Activated T-cell treated with anti-CD3 and anti-CD28 coated beads, Interleukin-2, amount 50 U/mL, for 72 hours (primary cell): ENCODE measurements around the gene FAM131A. TPM values are rescaled to one million over a fixed set of nuclear protein-coding genes. Genes with fewer than 3 reads are reported as not detected.

ENCODE experiments used
- ATAC-seq, 2 donors: fragments of 150-1000 bp; cut with Tn5 transposase; replicated peaks in 1 of 2; 2 replicates each; pipeline ENCODE4 v1.10.0; 2021; ENCODE audit warnings: moderate library complexity in 2 of 2, mild to moderate bottlenecking in 1 of 2
- DNase-seq, 2 donors: peaks; one replicate each; pipeline ENCODE4 v3.0.0; 2021 to 2022; ENCODE audit warnings: mixed read lengths in 1 of 2
- H3K27ac Mint-ChIP-seq: one replicate; pipeline ENCODE4 v1.8.0; 2022; ENCODE audit warnings: mild to moderate bottlenecking, moderate library complexity, mixed read lengths
- H3K27me3 Mint-ChIP-seq: one replicate; pipeline ENCODE4 v1.8.0; 2022; ENCODE audit warnings: low read depth, mixed read lengths
- H3K36me3 Mint-ChIP-seq, 2 donors: one replicate each; pipeline ENCODE4 v1.8.0; 2022; ENCODE audit warnings: mixed read lengths in 2 of 2, mild to moderate bottlenecking in 1 of 2; ENCODE audit not compliant: insufficient read depth in 2 of 2
- H3K4me1 Mint-ChIP-seq: one replicate; pipeline ENCODE4 v1.8.0; 2022; ENCODE audit warnings: low read depth, mixed read lengths
- H3K4me3 Mint-ChIP-seq, 2 donors: one replicate each; pipeline ENCODE4 v1.8.0; 2022; ENCODE audit warnings: mild to moderate bottlenecking in 2 of 2, mixed read lengths in 2 of 2, moderate library complexity in 2 of 2
- H3K9me3 Mint-ChIP-seq, 2 donors: one replicate each; pipeline ENCODE4 v1.8.0; 2022; ENCODE audit warnings: mixed read lengths in 2 of 2
- total RNA-seq, 2 donors: library from RNA; stranded (reverse); gene quantifications; one replicate each; pipeline ENCODE4 v1.2.3, GENCODE V29; 2022

Gene FAM131A
- total RNA-seq, 2 donors from 2014 or later, result 6.6 to 7.6 TPM

DNA sequence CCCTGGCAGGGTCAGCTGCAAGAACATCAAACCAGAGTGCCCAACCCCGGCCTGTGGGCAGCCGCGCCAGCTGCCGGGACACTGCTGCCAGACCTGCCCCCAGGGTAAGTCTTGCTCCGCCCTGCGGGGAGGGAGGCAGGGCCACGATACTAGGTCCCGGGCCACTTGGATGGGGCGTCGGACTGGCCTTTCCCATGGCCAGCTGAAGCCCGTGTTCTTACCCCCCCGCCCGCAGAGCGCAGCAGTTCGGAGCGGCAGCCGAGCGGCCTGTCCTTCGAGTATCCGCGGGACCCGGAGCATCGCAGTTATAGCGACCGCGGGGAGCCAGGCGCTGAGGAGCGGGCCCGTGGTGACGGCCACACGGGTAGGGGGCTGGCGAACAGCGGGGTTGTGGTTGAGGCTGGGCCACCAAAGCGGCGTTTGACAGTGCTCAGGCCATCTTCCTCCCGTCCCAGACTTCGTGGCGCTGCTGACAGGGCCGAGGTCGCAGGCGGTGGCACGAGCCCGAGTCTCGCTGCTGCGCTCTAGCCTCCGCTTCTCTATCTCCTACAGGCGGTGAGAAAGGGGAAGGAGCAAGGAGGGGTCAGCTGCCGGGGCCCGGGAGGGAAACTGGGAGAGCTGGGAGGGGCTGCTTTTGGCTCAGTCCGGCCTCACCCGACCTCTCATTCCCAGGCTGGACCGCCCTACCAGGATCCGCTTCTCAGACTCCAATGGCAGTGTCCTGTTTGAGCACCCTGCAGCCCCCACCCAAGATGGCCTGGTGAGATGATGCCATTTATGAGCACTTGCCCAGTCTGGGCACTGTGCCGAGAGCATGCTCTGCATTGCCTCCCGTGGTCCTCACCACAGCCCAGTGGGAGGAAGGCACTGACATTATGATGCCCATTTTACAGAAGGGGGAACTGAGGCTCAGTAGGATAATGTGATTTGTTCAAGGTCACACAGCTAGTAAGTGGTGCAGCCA, 44.1 kb downstream of the FAM131A start:
- H3K36me3 Mint-ChIP-seq, result peaks cover 0 to 4% of the 10 kb centered on the region in 2 donors
- H3K27me3 Mint-ChIP-seq, result peaks cover 47% of the 10 kb centered on the region
- DNase-seq, result peak in 1 of 2 donors; percentile 16
- peak; percentile 33 for ATAC-seq
- no peak overlapping the region for H3K27ac Mint-ChIP-seq
- H3K4me3 Mint-ChIP-seq, result peak overlapping the region; percentile 71 to 73
- no peaks in the 10 kb centered on the region for H3K4me1 Mint-ChIP-seq
- H3K9me3 Mint-ChIP-seq, result no peaks in the 10 kb centered on the region

DNA sequence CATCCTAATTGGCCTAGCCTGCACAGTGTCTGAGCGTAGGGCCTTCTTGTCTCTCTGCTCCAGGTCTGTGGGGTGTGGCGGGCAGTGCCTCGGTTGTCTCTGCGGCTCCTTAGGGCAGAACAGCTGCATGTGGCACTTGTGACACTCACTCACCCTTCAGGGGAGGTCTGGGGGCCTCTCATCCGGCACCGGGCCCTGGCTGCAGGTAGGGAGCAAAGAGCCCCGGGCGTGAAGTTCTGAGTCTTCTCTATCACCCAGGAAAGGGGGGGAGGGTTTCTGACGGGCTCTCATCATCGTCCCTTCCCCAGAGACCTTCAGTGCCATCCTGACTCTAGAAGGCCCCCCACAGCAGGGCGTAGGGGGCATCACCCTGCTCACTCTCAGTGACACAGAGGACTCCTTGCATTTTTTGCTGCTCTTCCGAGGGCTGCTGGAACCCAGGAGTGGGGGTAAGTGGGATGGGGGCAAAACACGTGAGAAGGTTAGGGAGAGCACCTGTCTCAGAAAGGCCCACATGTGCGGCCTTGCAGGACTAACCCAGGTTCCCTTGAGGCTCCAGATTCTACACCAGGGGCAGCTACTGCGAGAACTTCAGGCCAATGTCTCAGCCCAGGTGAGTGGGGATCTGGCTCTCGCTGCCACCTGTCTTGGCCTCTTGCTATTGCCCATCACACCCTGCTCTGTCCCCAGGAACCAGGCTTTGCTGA, 45.1 kb downstream of the FAM131A start:
- DNase-seq, result no peak

DNA sequence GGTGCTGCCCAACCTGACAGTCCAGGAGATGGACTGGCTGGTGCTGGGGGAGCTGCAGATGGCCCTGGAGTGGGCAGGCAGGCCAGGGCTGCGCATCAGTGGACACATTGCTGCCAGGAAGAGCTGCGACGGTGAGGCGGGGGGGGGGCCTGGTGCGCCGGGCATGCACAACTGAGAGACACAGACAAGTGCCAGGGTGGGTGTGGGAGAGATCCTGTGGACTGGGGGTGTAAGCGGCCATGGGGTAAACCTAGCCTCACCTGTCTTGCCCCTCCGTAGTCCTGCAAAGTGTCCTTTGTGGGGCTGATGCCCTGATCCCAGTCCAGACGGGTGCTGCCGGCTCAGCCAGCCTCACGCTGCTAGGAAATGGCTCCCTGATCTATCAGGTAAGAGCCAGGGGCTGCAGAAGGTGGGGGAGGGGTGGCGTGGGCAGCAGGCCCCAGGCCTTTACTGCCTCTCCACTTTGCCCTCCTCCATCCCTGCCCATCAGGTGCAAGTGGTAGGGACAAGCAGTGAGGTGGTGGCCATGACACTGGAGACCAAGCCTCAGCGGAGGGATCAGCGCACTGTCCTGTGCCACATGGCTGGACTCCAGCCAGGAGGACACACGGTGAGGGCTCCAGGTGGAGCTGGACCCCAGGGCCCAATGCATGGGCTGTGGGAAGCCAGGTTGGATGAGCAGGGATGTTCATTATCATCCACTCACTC, 45.8 kb downstream of the FAM131A start:
- H3K4me1 Mint-ChIP-seq, result no peaks in the 10 kb centered on the region
- DNase-seq, result no peak
- no peaks in the 10 kb centered on the region for H3K9me3 Mint-ChIP-seq
- H3K36me3 Mint-ChIP-seq, result peaks cover 0 to 4% of the 10 kb centered on the region in 2 donors
- no peak for ATAC-seq
- H3K4me3 Mint-ChIP-seq, result no peak overlapping the region
- peaks cover 32% of the 10 kb centered on the region for H3K27me3 Mint-ChIP-seq
- H3K27ac Mint-ChIP-seq, result no peak overlapping the region

More for the DNA sequence above, 45.1 kb downstream of the FAM131A start:
- peaks cover 0 to 4% of the 10 kb centered on the region in 2 donors for H3K36me3 Mint-ChIP-seq
- H3K9me3 Mint-ChIP-seq, result no peaks in the 10 kb centered on the region
- no peak overlapping the region for H3K27ac Mint-ChIP-seq
- H3K4me3 Mint-ChIP-seq, result no peak overlapping the region
- peaks cover 37% of the 10 kb centered on the region for H3K27me3 Mint-ChIP-seq
- ATAC-seq, result no peak
- H3K4me1 Mint-ChIP-seq, result no peaks in the 10 kb centered on the region

DNA sequence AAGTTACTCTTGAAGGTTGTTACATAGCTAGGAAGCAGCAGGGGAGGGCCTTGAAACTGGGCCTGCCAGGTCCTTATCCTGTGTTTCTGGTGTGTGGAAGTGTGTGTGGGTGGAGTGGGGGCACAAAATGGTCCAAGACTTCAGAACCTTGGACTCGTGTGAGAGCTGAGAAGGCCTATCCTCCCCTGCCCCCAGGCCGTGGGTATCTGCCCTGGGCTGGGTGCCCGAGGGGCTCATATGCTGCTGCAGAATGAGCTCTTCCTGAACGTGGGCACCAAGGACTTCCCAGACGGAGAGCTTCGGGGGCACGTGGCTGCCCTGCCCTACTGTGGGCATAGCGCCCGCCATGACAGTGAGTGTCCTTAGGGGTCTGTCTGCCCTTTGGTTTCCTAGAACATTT, 46.9 kb downstream of the FAM131A start:
- Mint-ChIP-seq H3K9me3 (no peaks in the 10 kb centered on the region), H3K27ac (no peak overlapping the region), H3K4me1 (no peaks in the 10 kb centered on the region), H3K27me3 (peaks cover 24% of the 10 kb centered on the region), H3K36me3 (peaks cover 0 to 3% of the 10 kb centered on the region in 2 donors), H3K4me3 (no peak overlapping the region)
- DNase-seq (no peak), ATAC-seq (no peak)

DNA sequence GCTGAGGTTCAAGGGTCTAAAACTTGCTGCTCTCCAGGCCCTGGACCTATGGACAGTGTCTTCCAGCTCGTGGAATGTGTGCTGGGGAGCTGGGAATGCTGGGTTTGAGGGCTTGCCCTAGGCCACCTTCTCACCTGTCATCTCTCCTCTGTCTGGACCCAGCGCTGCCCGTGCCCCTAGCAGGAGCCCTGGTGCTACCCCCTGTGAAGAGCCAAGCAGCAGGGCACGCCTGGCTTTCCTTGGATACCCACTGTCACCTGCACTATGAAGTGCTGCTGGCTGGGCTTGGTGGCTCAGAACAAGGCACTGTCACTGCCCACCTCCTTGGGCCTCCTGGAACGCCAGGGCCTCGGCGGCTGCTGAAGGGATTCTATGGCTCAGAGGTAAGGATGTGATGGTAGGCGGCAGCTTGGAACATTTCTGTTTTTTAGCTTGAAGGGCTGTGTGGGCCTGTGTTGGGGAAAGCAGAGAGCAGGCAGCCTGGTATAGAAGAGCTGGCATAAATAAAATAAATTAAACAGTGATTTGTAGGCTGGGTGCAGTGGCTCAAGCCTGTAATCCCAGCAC, 47.5 kb downstream of the FAM131A start:
- peaks cover 21% of the 10 kb centered on the region for H3K27me3 Mint-ChIP-seq
- peaks cover 0 to 3% of the 10 kb centered on the region in 2 donors for H3K36me3 Mint-ChIP-seq
- DNase-seq, result no peak
- ATAC-seq, result no peak
- H3K9me3 Mint-ChIP-seq, result no peaks in the 10 kb centered on the region
- no peak overlapping the region for H3K27ac Mint-ChIP-seq
- H3K4me1 Mint-ChIP-seq, result no peaks in the 10 kb centered on the region
- H3K4me3 Mint-ChIP-seq, result no peak overlapping the region

DNA sequence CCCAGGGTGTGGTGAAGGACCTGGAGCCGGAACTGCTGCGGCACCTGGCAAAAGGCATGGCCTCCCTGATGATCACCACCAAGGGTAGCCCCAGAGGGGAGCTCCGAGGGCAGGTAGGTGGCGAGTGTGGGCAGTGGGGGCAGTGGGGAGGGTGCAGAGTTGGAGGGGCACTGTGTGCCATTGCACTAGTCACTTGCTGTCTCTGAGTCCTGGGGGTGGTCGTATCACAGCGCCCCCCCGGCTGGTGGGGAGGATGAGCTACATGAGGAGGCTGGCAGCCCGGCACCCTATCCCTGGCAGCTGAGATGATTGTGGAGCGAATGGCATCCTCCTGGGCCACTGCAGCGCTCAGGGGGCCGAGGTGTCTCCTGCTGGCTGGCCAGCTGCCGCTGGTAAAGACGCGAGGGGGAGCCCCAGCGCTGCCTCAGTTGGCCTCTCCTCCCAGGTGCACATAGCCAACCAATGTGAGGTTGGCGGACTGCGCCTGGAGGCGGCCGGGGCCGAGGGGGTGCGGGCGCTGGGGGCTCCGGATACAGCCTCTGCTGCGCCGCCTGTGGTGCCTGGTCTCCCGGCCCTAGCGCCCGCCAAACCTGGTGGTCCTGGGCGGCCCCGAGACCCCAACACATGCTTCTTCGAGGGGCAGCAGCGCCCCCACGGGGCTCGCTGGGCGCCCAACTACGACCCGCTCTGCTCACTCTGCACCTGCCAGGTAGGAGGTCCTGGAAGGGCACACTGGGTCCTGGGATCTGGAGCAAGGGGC, 48.8 kb downstream of the FAM131A start:
- ATAC-seq (no peak), DNase-seq (no peak)
- Mint-ChIP-seq H3K9me3 (no peaks in the 10 kb centered on the region), H3K4me1 (no peaks in the 10 kb centered on the region), H3K27ac (no peak overlapping the region), H3K4me3 (no peak overlapping the region), H3K36me3 (no peaks in the 10 kb centered on the region), H3K27me3 (peaks cover 33% of the 10 kb centered on the region)

DNA sequence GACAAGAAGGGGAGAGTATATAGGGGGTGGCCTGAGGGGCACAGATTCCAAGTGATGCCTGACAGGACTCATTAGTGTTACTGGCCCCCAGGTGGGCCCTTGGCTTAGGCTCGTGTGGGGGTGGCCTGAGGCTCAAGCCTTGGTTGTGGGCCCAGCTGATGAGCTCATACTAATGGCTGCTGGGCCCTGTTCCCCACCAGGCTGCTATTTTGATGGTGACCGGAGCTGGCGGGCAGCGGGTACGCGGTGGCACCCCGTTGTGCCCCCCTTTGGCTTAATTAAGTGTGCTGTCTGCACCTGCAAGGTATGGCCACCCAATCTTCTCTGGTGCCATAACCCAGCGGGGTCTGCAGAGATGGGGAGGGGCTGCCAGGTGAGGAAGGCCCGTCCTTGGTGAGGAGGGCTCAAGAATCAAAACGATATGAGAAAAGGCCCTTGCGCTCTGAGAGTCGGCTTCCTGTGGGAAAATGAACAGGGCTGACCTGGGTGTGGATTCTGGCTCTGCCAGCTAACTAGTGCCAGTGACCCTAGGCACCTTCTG, 49.8 kb downstream of the FAM131A start:
- no peak for ATAC-seq
- no peak for DNase-seq
- peaks cover 40% of the 10 kb centered on the region for H3K27me3 Mint-ChIP-seq
- no peaks in the 10 kb centered on the region for H3K9me3 Mint-ChIP-seq
- H3K4me1 Mint-ChIP-seq, result no peaks in the 10 kb centered on the region
- no peak overlapping the region for H3K27ac Mint-ChIP-seq
- no peak overlapping the region for H3K4me3 Mint-ChIP-seq
- no peaks in the 10 kb centered on the region for H3K36me3 Mint-ChIP-seq

DNA sequence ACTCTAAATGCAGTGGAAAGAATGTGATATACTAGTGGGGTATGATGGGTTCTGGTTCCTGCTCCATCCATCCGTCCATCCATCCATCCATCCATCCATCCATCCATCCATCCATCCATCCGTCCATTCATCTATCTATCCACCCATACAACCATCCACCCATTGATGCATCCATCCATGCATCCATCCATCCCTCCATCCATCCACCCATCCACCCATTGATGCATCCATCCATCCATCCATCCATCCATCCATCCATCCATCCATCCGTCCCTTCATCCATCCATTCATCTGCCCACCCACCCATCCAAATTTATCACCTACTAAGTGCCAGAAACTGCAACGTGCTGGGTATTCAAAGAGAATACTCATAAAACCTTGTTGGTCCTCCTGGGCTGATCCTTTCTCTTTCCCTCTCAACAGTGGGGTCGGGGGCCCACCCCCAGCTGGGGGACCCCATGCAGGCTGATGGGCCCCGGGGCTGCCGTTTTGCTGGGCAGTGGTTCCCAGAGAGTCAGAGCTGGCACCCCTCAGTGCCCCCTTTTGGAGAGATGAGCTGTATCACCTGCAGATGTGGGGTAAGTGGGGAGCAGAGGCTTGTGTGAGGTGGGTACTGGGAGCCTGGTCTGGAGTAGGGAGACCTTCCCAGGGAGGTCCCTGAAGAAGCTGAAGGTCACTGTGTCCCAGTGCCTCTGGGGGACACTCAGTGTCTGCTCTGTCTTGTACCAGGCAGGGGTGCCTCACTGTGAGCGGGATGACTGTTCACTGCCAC, 51.0 kb downstream of the FAM131A start:
- Mint-ChIP-seq H3K36me3 (no peaks in the 10 kb centered on the region), H3K27ac (no peak overlapping the region), H3K4me3 (no peak overlapping the region), H3K27me3 (peaks cover 33% of the 10 kb centered on the region), H3K9me3 (no peaks in the 10 kb centered on the region), H3K4me1 (no peaks in the 10 kb centered on the region)
- DNase-seq (no peak), ATAC-seq (no peak)

DNA sequence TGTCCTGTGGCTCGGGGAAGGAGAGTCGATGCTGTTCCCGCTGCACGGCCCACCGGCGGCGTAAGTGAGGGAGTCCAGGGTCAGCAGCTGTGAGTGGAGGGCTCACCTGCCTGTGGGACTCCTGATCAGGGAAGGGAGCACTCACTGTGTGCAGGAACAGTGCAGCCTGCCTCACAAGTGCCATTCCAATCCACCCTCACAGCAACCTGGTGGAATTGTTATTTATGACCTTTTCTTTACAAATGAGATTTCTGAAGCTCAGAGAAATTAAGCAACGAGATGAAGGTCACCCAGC, 51.5 kb downstream of the FAM131A start:
- H3K4me3 Mint-ChIP-seq, result no peak overlapping the region
- ATAC-seq (no peak), DNase-seq (no peak)
- H3K4me1 Mint-ChIP-seq, result no peaks in the 10 kb centered on the region
- H3K27ac Mint-ChIP-seq, result no peak overlapping the region
- peaks cover 31% of the 10 kb centered on the region for H3K27me3 Mint-ChIP-seq
- no peaks in the 10 kb centered on the region for H3K36me3 Mint-ChIP-seq
- no peaks in the 10 kb centered on the region for H3K9me3 Mint-ChIP-seq

DNA sequence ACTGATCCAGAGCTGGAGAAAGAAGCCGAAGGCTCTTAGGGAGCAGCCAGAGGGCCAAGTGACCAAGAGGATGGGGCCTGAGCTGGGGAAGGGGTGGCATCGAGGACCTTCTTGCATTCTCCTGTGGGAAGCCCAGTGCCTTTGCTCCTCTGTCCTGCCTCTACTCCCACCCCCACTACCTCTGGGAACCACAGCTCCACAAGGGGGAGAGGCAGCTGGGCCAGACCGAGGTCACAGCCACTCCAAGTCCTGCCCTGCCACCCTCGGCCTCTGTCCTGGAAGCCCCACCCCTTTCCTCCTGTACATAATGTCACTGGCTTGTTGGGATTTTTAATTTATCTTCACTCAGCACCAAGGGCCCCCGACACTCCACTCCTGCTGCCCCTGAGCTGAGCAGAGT, 52.0 kb downstream of the FAM131A start:
- Mint-ChIP-seq H3K4me1 (no peaks in the 10 kb centered on the region), H3K27ac (no peak overlapping the region), H3K4me3 (no peak overlapping the region), H3K9me3 (no peaks in the 10 kb centered on the region), H3K27me3 (peaks cover 26% of the 10 kb centered on the region), H3K36me3 (no peaks in the 10 kb centered on the region)
- ATAC-seq, result no peak
- no peak for DNase-seq

DNA sequence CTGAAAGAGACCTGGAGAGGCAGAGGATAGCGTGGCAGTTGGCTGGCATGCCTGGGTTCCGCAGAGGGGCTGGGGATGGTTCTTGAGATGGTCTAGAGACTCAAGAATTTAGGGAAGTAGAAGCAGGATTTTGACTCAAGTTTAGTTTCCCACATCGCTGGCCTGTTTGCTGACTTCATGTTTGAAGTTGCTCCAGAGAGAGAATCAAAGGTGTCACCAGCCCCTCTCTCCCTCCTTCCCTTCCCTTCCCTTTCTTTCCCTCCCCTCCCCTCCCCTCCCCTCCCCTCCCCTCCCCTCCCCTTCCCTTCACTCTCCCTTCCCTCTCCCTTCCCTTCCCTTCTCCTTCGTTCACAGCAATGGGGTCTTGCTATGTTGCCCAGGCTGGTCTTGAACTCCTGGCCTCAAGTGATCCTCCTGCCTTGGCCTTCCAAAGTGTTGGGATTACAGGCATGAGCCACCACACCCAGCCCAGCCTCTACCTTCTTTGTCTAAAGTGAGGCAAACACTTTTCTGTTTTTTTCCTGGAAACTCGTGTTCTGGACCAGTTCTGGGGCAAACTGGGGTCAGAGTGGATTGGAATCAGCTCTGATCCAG, 52.6 kb downstream of the FAM131A start:
- H3K9me3 Mint-ChIP-seq, result no peaks in the 10 kb centered on the region

More for the DNA sequence above, 52.6 kb downstream of the FAM131A start:
- Mint-ChIP-seq H3K4me3 (no peak overlapping the region), H3K36me3 (no peaks in the 10 kb centered on the region), H3K27ac (no peak overlapping the region), H3K4me1 (no peaks in the 10 kb centered on the region), H3K27me3 (peaks cover 24% of the 10 kb centered on the region)
- DNase-seq (no peak), ATAC-seq (no peak)
